Endothelial cell of hepatic sinusoid (primary cell): ENCODE results near the gene SLC22A23.

Experiments used
- in situ Hi-C: cut with HindIII; loops from 2 replicates; pipeline ENCODE4 v1.10.0; 2017; ENCODE audit warnings: low sequenced_read_pairs

The SLC22A23 gene

DNA sequence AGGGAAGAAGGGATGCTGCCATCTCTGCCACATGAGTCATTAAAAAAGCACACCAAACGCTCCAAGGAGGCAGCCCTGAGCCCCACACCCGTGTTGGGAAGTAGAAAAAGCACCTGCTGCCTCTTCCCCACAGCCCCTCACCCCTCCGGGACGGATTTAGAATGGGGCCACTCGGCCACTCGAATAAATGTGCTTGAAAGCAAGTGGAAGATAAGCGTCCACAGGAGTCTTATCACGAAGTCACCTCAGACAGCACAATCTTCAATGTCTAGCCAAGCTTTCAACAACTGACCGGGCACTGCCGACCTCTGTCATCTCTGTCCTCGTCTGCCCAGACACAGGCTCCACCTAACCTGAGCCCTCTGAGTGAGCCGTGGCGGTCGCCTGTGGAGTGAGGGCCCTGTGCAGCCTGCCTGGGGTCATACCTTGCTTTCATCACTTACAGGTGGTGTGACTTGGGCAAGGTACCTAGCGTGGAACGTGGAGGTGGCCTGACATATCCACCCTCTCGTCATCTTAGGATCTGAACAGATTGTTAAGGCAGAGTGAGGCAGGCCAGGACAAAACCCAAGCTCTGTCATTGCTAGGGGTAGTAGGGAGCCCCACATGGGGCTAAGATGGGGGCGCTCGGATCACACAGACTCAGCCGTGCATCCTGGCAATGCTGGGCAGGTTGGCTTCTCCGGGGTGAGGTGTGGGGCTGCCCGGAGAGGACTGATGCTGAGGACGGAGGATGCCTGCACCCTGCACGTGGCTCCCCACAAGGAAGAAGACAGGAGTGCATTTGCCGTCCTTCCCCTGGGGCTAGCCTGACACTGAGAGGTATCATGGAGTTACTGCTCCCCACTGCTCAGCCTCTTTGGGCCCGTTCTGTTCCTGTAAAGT, 163.3 kb downstream of the SLC22A23 start:
- in situ Hi-C loops, result loop anchor here (25.0 kb wide), 2 partner anchors 419 to 694 kb away; no protein-coding TSS in a partner anchor

GRCh38 chr6:3292431-3293197, 164.2 kb downstream of the SLC22A23 start:
- in situ Hi-C loops, result loop anchor here (25.0 kb wide), 2 partner anchors 420 to 695 kb away; no protein-coding TSS in a partner anchor

GRCh38 chr6:3291987-3292386, 164.9 kb downstream of the SLC22A23 start:
- in situ Hi-C loops, result loop anchor here (25.0 kb wide), 2 partner anchors 420 to 695 kb away; no protein-coding TSS in a partner anchor

GRCh38 chr6:3291346-3291745, 165.5 kb downstream of the SLC22A23 start:
- in situ Hi-C loops, result loop anchor here (25.0 kb wide), 2 partner anchors 421 to 696 kb away; no protein-coding TSS in a partner anchor

- in situ Hi-C loops, result loop anchor here (25.0 kb wide), 2 partner anchors 421 to 696 kb away; no protein-coding TSS in a partner anchor
Measured at GRCh38 chr6:3290931-3291211, 166.0 kb downstream of the SLC22A23 start.

DNA sequence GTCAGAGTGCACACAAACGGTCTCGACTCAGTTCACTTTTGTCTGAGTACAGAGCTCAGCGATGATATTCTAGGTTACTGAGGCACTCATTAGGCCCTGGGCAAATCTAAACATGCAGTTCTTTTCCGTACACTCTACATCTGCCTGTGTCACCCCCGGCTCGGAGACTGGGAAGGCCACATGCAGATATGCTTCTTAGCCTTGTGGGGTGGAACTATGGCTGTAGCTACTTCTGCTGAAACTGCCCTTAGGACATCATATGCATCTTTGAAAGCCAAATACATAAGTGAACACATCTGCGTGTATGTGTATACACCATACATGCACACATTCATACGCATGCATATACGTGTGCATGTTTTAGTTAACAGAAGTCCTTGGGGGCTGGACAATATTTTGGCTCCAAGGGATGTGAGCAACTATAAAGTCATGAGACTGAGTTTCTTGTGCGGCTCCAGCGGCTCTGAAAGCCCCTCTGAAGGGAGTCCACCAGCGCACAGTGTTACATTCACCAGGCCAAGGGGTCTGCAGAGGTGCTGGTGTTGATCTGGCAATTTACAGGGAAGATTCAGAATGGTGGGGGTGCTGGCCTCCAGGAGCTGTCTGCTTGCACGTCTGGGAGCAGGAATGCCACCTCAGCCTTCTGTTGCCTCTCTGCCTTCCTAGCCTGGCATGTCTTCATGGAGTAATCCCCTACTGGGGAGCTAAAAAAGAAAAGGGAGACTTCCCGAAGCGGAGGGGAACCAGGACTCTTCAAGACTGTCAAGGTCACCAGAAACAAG, 166.5 kb downstream of the SLC22A23 start:
- in situ Hi-C loops, result loop anchor here (25.0 kb wide), 2 partner anchors 422 to 697 kb away; no protein-coding TSS in a partner anchor

DNA sequence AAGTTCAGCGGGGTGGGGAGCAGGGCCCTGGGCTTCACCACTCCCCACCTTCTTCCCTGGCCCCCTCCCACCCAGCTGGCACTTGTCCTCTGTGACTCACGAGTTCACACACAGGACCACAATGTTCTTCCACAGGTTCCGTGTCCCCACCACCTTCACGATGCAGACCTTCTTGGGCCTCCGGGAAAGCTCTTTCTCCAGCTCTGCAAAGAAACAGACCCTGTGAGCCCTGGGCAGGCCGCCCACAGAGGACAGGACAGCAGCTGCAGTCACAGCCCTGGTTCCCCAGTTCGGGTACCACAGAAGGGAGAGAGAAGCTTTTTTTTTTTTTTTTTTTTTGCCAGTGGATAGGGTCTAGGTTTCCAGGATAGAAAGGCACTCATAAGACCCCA, 167.2 kb downstream of the SLC22A23 start:
- in situ Hi-C loops, result loop anchor here (25.0 kb wide), 2 partner anchors 423 to 698 kb away; no protein-coding TSS in a partner anchor

DNA sequence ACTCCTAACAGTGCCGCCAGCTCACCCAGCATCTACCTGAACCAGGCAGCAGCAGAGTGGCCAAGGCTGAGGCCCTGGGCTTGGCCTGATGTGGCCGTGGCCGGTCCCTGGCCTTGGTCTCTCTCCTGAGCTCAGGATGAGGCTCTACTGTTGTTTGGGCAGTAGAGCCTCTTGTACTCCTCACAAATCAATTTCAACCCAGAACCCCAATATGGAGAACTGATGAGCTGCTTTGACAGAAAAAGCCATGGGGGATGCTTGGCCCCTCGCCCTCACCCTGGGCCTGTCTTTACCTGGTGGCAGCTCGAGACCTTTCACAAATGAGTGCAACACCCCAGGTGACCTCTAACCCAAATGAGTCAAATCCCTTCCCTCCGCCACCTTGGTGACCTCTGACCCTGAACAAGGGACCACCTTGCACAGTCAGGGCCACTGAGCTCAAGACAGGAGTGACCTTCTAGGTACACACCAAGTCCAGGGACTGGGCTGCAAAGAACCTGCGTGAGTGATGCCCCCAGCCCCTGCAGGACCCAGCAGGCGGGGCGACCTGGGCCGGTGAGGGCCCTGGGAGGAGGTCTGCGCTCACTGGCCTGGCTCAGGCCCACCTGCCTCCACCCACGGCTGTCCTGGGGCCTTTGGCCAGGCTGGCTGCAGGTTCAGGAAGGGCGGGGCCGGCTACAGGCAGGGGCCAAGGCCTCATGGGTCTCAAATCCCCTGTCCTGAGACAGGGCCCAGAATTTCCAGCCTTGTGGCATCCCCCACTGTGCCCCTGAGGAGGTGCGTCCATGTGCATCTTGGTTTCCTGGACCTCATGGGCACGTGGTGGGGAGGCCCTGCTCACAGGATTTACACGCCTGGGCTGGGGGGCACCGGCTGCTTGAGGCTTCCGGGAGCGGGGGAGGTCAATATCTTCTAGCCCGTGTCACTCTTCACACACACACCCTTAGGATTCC, 167.9 kb downstream of the SLC22A23 start:
- in situ Hi-C loops, result loop anchor here (25.0 kb wide), 2 partner anchors 423 to 698 kb away; no protein-coding TSS in a partner anchor

DNA sequence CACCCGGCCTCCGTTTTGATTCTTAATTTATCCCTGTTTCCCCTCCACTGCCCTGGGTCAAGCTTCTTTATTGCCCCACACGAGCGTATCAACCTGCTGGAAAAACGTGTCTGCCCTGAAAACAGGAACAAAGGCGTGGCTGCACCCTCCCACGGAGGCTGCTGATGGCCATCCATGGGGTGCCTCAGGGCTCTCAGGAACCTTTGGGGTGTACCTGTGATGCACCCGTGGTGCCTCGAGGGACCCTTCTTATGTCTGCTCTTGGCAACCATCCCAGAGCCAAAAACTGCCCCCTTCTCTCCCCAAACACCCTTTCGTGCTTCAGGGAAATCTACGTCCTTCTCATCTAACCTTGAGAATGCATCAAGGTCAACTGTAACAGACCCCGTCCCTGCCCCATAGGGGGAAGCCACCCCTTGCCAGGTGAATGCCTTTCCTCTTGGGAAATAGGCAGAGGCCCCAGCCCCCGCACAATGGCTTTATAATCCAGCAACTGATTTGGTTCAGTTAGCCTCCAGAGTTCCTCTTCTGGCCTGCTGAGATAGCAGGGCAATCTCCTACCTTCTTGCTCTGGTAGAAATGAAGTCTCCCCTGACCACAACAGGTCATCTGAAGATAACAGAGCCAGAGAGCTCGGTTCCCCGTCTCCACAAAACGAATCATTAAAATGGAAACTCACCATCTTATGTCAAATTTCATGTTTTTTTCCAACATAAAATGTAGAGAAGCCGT, 168.7 kb downstream of the SLC22A23 start:
- in situ Hi-C loops, result loop anchor here (25.0 kb wide), 2 partner anchors 424 to 699 kb away; no protein-coding TSS in a partner anchor

DNA sequence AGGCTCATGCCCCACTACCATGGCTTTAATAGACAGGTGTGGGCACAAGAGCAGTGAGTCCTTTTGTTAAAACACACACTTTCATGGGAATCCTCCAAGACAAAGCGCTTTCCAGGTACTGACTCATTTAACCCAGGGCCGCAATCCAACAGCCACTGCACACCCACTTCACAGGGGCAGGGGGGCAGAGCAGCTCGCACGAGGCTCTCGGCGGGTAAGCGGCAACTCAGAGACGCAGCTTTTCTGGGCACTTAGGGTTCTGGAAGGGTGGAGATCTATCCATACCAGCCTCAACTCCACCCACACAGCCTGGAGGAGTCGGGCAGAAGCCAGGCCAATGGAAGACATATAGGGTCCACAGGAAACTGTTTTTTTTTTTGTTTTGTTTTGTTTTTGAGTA, 169.5 kb downstream of the SLC22A23 start:
- in situ Hi-C loops, result loop anchor here (25.0 kb wide), 2 partner anchors 425 to 700 kb away; no protein-coding TSS in a partner anchor

- in situ Hi-C loops, result loop anchor here (25.0 kb wide), 2 partner anchors 426 to 701 kb away; no protein-coding TSS in a partner anchor
Measured at GRCh38 chr6:3286641-3287171, 170.1 kb downstream of the SLC22A23 start.

DNA sequence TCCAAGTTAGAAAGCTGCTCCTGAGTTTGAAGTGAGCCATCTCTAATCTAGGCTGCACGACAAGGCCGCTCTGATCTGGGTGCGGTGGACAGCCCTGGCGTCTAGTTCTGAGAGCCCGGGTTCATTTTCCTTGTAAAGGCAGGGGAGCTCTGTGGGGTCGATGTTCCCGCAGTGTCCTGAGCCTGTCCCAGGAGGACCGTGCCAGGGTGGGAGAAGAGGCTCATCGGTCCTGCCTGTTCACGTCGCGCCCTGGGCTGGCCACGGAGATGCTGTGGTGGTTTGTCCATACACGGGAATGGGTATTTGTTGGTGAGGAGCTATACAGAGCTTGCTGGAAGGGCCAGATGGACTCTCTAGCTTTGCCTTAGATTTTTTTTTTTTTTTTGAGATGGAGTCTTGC, 171.1 kb downstream of the SLC22A23 start:
- in situ Hi-C loops, result loop anchor here (25.0 kb wide), 2 partner anchors 427 to 702 kb away; no protein-coding TSS in a partner anchor

DNA sequence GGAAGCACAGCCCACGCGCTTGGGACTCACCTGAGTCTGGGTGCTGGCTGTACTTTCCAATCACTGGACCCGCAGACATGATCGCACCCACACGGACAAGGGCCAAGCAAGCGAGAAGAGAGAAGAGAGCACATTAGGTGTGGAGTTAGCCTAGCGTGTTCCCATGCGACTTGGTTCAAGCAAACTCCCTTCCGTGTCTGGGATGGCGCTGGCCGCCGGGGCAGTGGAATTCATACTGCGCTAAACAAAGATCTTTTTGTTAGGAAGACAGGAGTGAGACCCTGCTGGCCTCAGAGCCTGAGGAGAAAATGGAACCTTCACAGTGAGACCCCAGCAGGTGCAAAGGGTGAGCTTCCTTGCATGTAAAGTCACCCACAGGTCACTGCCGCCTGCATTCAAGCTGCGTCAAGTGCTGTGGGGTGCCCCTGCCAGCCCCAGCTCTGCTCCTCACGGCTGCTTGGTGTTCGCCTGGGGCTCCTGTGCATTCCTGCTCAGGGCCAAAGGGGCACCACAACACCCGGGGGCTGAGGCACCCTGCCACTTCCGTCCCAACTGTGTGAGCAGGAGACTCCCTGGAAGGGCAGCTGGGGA, 171.7 kb downstream of the SLC22A23 start:
- in situ Hi-C loops, result loop anchor here (25.0 kb wide), 2 partner anchors 427 to 702 kb away; no protein-coding TSS in a partner anchor

- in situ Hi-C loops, result loop anchor here (25.0 kb wide), 2 partner anchors 428 to 703 kb away; no protein-coding TSS in a partner anchor
Measured at GRCh38 chr6:3284436-3284876, 172.4 kb downstream of the SLC22A23 start.

GRCh38 chr6:3283641-3284435, 173.0 kb downstream of the SLC22A23 start:
- in situ Hi-C loops, result loop anchor here (25.0 kb wide), 2 partner anchors 428 to 703 kb away; no protein-coding TSS in a partner anchor

GRCh38 chr6:3283241-3283640, 173.6 kb downstream of the SLC22A23 start:
- in situ Hi-C loops, result loop anchor here (25.0 kb wide), 2 partner anchors 429 to 704 kb away; no protein-coding TSS in a partner anchor
